HepG2 (cell line): Measurements from ENCODE around the gene MYO19. TPM values are rescaled to one million over a fixed set of nuclear protein-coding genes. Genes with fewer than 3 reads are reported as not detected.
A peak's percentile ranks its signal among the peaks of the same experiment; 100 is the strongest.

Experiments
- ATF1 ChIP-seq: IDR thresholded peaks from 2 replicates; pipeline ENCODE4 v1.6.1; 2016; ENCODE audit warnings: mild to moderate bottlenecking, control low read depth
- ATF7-NPFF ChIP-seq: sonication (generic); formaldehyde crosslinking; IDR thresholded peaks from 2 replicates; pipeline ENCODE4 v1.8.1; 2023; ENCODE audit warnings: mild to moderate bottlenecking, low read depth, missing genetic modification reagents, moderate library complexity
- BHLHE40 ChIP-seq: IDR thresholded peaks from 2 replicates; pipeline ENCODE4 v1.6.1; 2011; ENCODE audit warnings: low read length, improper control_type of control experiment
- BRCA1 ChIP-seq: sonication (generic); formaldehyde crosslinking; IDR thresholded peaks from 2 replicates; pipeline ENCODE4 v1.4.0; 2020; ENCODE audit warnings: missing genetic modification reagents
- BRD4 ChIP-seq: sonication (generic); formaldehyde crosslinking; IDR thresholded peaks from 2 replicates; pipeline ENCODE4 v1.4.0; 2020; ENCODE audit warnings: missing genetic modification reagents
- CBX2 ChIP-seq, 2 experiments: fragments of 200-600 bp in 1 of 2; sonication (generic); formaldehyde crosslinking in 1 of 2; IDR thresholded peaks; 2 replicates each; pipeline versions ENCODE4 v1.7.0 to v1.8.1; 2018 to 2022; ENCODE audit warnings: low read depth in 2 of 2, low read length in 1 of 2, mild to moderate bottlenecking in 1 of 2, missing genetic modification reagents in 1 of 2
- FOXO1 ChIP-seq: sonication (generic); formaldehyde crosslinking; IDR thresholded peaks from 2 replicates; pipeline ENCODE4 v1.4.0; 2020; ENCODE audit warnings: missing genetic modification reagents
- GMEB1 ChIP-seq: sonication (generic); formaldehyde crosslinking; IDR thresholded peaks from 2 replicates; pipeline ENCODE4 v1.5.1; 2020; ENCODE audit warnings: missing genetic modification reagents, mild to moderate bottlenecking, borderline replicate concordance
- KDM2A ChIP-seq: sonication (generic); formaldehyde crosslinking; IDR thresholded peaks from 2 replicates; pipeline ENCODE4 v1.4.0; 2020; ENCODE audit warnings: low read depth, missing genetic modification reagents, borderline replicate concordance
- NCOA5 ChIP-seq: sonication (generic); formaldehyde crosslinking; IDR thresholded peaks from 2 replicates; pipeline ENCODE4 v1.4.0; 2020; ENCODE audit warnings: missing genetic modification reagents
- RORA ChIP-seq: sonication (generic); formaldehyde crosslinking; IDR thresholded peaks from 2 replicates; pipeline ENCODE4 v1.5.0; 2020; ENCODE audit warnings: mild to moderate bottlenecking, missing genetic modification reagents, moderate library complexity
- RXRB ChIP-seq: IDR thresholded peaks from 2 replicates; pipeline ENCODE4 v1.6.1; 2016; ENCODE audit warnings: borderline replicate concordance, missing genetic modification reagents, missing compliant biosample characterization
- TERF1 ChIP-seq: sonication (generic); formaldehyde crosslinking; IDR thresholded peaks from 2 replicates; pipeline ENCODE4 v1.8.0; 2022; ENCODE audit warnings: mild to moderate bottlenecking, missing genetic modification reagents, moderate library complexity
- ZFP82 ChIP-seq: sonication (generic); formaldehyde crosslinking; IDR thresholded peaks from 2 replicates; pipeline ENCODE4 v1.5.1; 2020; ENCODE audit warnings: mild to moderate bottlenecking, missing genetic modification reagents, borderline replicate concordance
- ZNF619 ChIP-seq: sonication (generic); formaldehyde crosslinking; IDR thresholded peaks from 2 replicates; pipeline ENCODE4 v1.4.0; 2020; ENCODE audit warnings: mild to moderate bottlenecking, missing genetic modification reagents
- polyA plus RNA-seq, 8 experiments: library from polyadenylated mRNA; depleted of rRNA in 3 of 8; stranded (reverse) in 7 of 8; unstranded in 1 of 8; fragments of >200 nt; fragmentation: Illumina TruSeq in 4 of 8; extraction: Trizol in 4 of 8; gene quantifications; 2 replicates each; pipeline versions ENCODE4 v1.2.1 to v1.2.3, GENCODE V29; 2011 to 2016; ENCODE audit warnings: low read depth in 4 of 8, missing spikeins in 1 of 8, mixed read lengths in 1 of 8; ENCODE audit not compliant: insufficient read depth in 1 of 8
- total RNA-seq, 5 experiments: library from RNA; depleted of rRNA; stranded (reverse); fragments of >200 nt; fragmentation: Illumina TruSeq; extraction: Trizol; gene quantifications; 2 replicates each; pipeline ENCODE4 v1.2.3, GENCODE V29; 2016; ENCODE audit warnings: low read depth in 1 of 5
- TF ChIP-seq, protein P1 (sequence below): sonication (generic); formaldehyde crosslinking; IDR thresholded peaks from 2 replicates; pipeline ENCODE4 v1.4.0; 2020; ENCODE audit warnings: missing genetic modification reagents
- TF ChIP-seq, protein P2 (sequence below): sonication (generic); formaldehyde crosslinking; IDR thresholded peaks from 2 replicates; pipeline ENCODE4; 2020; ENCODE audit warnings: missing genetic modification reagents, mild to moderate bottlenecking, borderline replicate concordance
- TF ChIP-seq, protein P3 (sequence below): sonication (generic); formaldehyde crosslinking; IDR thresholded peaks from 2 replicates; pipeline ENCODE4 v1.8.0; 2022; ENCODE audit warnings: missing genetic modification reagents, mild to moderate bottlenecking, borderline replicate concordance

The MYO19 gene
- total and polyA plus RNA-seq, 2 of the 13 experiments (the other 11 are each of a cell fraction or from before 2014, with no cell fraction given): 75.7 to 82.3 TPM

DNA sequence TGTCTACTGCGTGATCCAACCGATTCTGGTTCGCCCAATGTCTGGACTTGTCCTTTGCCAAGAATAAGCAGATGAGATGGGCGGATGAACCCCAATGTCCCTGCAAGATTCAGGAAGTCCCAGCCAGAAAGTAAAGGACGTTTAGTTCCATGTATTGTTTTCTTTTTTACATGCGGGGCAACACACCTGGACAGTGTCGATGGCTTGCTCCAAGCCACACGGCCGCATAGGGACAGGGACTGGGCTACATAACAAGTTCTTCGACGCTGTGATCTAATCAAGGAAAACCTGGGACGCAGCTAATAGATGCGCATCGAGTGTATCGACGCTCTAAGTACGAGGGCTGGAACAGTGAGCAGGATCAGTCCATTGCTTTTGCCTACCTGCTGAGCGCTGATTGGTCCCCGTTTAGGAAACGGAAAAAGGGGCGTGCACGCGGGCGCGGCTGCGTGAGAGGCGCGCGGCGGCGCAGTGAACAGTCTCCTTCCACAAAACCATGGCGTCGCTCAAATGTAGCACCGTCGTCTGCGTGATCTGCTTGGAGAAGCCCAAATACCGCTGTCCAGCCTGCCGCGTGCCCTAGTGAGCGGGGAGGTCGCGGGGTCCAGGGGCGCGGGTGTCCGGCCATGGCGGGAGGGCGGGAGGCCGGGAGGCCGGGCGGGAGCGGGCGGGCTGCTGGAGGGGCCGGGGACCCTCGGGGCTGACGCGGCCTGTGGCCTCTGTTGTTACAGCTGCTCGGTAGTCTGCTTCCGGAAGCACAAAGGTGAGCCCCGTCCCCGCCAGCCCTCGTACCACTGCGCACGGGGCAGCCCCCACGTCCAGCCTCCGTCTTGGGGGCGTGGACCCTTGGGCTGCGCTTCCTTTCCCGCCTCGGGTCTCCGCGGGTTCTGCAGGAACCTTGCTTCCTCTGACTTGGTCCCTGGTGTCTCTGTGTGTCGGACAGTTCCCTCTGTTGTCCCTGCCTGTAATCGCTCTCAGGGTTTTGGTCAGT lies 48.2 kb downstream of the MYO19 start, which contains the start of gene ZNHIT3 (continued):
- TF ChIP-seq GMEB1 (CRISPR knock-in tag): peak; percentile 97
- no peak for TF ChIP-seq FOXO1
- no peak for TF ChIP-seq NCOA5 (CRISPR knock-in tag)
- TF ChIP-seq, protein P1, sequence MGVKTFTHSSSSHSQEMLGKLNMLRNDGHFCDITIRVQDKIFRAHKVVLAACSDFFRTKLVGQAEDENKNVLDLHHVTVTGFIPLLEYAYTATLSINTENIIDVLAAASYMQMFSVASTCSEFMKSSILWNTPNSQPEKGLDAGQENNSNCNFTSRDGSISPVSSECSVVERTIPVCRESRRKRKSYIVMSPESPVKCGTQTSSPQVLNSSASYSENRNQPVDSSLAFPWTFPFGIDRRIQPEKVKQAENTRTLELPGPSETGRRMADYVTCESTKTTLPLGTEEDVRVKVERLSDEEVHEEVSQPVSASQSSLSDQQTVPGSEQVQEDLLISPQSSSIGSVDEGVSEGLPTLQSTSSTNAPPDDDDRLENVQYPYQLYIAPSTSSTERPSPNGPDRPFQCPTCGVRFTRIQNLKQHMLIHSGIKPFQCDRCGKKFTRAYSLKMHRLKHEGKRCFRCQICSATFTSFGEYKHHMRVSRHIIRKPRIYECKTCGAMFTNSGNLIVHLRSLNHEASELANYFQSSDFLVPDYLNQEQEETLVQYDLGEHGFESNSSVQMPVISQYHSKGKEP (CRISPR knock-in tag): peak; percentile 79; the same call in 1 of the 2 replicates
- TF ChIP-seq CBX2 (IDR thresholded peaks at IDR 0.05; ENCODE audit: low read depth, low read length): no peak
- TF ChIP-seq CBX2 (CRISPR knock-in tag; IDR thresholded peaks at IDR 0.05; ENCODE audit: low read depth): no peak
- TF ChIP-seq BHLHE40: peak; percentile 35
- no peak for TF ChIP-seq ZNF619 (CRISPR knock-in tag)
- TF ChIP-seq, protein P2, sequence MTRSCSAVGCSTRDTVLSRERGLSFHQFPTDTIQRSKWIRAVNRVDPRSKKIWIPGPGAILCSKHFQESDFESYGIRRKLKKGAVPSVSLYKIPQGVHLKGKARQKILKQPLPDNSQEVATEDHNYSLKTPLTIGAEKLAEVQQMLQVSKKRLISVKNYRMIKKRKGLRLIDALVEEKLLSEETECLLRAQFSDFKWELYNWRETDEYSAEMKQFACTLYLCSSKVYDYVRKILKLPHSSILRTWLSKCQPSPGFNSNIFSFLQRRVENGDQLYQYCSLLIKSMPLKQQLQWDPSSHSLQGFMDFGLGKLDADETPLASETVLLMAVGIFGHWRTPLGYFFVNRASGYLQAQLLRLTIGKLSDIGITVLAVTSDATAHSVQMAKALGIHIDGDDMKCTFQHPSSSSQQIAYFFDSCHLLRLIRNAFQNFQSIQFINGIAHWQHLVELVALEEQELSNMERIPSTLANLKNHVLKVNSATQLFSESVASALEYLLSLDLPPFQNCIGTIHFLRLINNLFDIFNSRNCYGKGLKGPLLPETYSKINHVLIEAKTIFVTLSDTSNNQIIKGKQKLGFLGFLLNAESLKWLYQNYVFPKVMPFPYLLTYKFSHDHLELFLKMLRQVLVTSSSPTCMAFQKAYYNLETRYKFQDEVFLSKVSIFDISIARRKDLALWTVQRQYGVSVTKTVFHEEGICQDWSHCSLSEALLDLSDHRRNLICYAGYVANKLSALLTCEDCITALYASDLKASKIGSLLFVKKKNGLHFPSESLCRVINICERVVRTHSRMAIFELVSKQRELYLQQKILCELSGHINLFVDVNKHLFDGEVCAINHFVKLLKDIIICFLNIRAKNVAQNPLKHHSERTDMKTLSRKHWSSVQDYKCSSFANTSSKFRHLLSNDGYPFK (CRISPR knock-in tag): no peak
- no peak for TF ChIP-seq ZFP82 (CRISPR knock-in tag)
- TF ChIP-seq KDM2A (CRISPR knock-in tag): peak; percentile 78
- TF ChIP-seq TERF1: no peak
- no peak for TF ChIP-seq BRCA1 (CRISPR knock-in tag)
- TF ChIP-seq, protein P3, sequence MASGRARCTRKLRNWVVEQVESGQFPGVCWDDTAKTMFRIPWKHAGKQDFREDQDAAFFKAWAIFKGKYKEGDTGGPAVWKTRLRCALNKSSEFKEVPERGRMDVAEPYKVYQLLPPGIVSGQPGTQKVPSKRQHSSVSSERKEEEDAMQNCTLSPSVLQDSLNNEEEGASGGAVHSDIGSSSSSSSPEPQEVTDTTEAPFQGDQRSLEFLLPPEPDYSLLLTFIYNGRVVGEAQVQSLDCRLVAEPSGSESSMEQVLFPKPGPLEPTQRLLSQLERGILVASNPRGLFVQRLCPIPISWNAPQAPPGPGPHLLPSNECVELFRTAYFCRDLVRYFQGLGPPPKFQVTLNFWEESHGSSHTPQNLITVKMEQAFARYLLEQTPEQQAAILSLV (CRISPR knock-in tag): peak; percentile 87
- TF ChIP-seq BRD4 (CRISPR knock-in tag): no peak
- no peak for TF ChIP-seq RORA (CRISPR knock-in tag)
- no peak; the same call in 1 of the 2 replicates for TF ChIP-seq ATF7-NPFF (CRISPR knock-in tag)
- TF ChIP-seq RXRB (CRISPR knock-in tag): peak; percentile 83
- peak; percentile 54; the same call in 1 of the 2 replicates for TF ChIP-seq ATF1 (CRISPR knock-in tag)
